RCC 7860 (cell line): Measurements from ENCODE around the gene FAT1.
"Not testable (repeated sequence)": the region's sequence is repeated elsewhere in the genome, so short reads cannot be mapped to it uniquely, and the experiment has no call there.

ENCODE experiments used
- DNase-seq: peaks from one replicate; pipeline ENCODE4 v3.0.0-alpha.2; 2015; ENCODE audit warnings: low spot score
- FAIRE-seq: peaks from 2 replicates; lab custom pipeline; 2012; peaks lifted over from hg19 to GRCh38; lab: Jason Lieb, UNC

FAT1 gene, protein sequence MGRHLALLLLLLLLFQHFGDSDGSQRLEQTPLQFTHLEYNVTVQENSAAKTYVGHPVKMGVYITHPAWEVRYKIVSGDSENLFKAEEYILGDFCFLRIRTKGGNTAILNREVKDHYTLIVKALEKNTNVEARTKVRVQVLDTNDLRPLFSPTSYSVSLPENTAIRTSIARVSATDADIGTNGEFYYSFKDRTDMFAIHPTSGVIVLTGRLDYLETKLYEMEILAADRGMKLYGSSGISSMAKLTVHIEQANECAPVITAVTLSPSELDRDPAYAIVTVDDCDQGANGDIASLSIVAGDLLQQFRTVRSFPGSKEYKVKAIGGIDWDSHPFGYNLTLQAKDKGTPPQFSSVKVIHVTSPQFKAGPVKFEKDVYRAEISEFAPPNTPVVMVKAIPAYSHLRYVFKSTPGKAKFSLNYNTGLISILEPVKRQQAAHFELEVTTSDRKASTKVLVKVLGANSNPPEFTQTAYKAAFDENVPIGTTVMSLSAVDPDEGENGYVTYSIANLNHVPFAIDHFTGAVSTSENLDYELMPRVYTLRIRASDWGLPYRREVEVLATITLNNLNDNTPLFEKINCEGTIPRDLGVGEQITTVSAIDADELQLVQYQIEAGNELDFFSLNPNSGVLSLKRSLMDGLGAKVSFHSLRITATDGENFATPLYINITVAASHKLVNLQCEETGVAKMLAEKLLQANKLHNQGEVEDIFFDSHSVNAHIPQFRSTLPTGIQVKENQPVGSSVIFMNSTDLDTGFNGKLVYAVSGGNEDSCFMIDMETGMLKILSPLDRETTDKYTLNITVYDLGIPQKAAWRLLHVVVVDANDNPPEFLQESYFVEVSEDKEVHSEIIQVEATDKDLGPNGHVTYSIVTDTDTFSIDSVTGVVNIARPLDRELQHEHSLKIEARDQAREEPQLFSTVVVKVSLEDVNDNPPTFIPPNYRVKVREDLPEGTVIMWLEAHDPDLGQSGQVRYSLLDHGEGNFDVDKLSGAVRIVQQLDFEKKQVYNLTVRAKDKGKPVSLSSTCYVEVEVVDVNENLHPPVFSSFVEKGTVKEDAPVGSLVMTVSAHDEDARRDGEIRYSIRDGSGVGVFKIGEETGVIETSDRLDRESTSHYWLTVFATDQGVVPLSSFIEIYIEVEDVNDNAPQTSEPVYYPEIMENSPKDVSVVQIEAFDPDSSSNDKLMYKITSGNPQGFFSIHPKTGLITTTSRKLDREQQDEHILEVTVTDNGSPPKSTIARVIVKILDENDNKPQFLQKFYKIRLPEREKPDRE (N-terminal part only)

DNA sequence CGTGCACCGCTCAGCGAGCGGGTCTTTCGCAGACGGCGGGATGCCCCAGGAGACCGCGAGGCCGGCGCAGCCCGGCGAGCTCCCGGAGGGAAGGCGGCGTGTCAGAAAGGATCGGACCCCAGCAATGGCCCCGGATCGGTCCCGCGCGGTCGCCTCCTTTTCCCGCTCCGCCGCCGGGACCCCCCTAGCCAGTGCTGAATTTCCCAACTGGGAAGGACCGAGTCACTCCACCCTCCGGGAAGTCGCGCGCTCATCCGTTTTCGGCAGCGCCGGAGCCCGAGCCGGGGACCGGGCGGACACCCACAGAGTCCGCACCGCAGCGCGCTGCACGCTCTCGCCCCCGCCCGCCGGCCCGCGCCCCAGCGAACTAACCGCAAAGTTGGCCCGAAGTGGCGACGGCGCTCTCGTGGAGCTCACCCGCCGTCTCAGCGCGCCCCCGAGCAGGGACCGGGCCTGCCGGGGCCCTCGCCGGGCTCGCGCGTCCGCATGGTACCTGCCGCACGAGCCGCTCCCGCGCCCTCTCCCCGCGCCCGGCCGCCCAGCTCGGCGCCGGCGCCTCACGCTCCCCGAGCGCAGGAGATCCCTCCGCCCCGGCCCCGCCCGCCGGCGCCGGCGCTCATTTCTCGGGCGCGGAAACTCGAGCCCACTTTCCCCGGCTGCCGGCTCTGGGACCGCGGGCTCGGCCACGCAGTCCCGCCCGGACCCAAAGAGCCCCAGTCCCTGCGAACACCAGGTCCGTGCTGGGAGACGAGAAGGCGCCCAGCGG lies at the start of gene FAT1:
FAT1 (minus strand) TSS at position 565 of the 766 bp plus-strand sequence. CDS start 14,029 bp downstream, outside the sequence.
- DNase-seq = no peak
- FAIRE-seq = no peak

GRCh38 chr4:186772936-186773487 lies 49.4 kb upstream of the FAT1 start:
- no peak for FAIRE-seq
- no peak for DNase-seq

DNA sequence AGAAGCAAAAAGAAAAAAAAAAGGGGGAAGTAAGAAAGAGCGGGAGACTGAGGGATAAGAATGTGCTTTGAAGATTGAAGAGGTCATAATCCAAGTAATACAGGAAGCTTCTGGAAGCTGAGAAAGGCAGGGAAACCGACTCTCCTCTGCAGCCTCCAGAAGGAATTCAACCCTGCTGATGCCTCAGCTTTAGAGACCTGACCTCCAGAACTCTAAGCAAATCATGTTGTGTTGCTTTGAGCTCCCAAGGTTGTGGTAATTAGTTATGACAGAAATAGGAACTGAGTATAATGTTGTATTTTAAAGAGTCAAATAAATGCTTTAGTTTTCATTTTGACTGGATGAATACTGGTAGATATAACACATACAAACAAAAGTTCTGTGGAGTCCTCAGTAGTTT lies 48.0 kb upstream of the FAT1 start:
- FAIRE-seq (no peak), DNase-seq (no peak)

DNA sequence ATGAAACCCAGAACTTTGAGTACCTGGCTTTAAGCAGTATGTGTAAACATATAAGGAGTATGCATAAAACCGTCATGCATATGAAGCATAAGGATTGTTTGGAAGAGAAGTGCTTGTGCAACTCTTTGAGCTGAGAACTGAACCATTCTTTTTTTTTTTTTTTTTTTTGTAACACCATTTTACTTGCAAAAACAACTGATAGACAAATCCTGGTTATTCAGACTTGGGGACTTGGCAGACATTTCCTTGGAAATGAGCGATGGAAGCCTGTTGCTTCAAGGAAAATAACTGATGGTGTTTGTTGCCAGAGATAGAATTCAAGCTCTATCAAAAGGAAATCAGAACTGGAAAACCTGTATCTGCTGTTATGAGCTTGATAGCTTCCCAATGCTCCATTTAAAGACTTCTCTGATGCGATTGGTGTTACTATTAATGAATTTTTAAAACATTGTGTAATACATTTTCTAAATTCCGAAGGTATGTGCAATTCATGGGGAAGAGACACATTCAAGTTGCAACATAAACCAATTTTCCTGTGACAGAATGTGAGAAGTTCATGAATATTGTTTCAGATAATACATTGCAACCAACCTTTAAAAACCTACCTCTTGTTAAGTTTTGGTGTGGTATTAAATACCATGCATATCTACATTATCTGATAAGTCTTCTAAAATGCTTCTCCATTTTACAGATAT lies 47.0 kb upstream of the FAT1 start:
- peak; percentile 49 for FAIRE-seq
- peak; percentile 34 for DNase-seq

GRCh38 chr4:186767794-186768193 lies 44.1 kb upstream of the FAT1 start:
- no peak for FAIRE-seq
- DNase-seq = no peak

GRCh38 chr4:186765673-186766546 lies 42.3 kb upstream of the FAT1 start:
- FAIRE-seq (no peak), DNase-seq (peak; percentile 30)

DNA sequence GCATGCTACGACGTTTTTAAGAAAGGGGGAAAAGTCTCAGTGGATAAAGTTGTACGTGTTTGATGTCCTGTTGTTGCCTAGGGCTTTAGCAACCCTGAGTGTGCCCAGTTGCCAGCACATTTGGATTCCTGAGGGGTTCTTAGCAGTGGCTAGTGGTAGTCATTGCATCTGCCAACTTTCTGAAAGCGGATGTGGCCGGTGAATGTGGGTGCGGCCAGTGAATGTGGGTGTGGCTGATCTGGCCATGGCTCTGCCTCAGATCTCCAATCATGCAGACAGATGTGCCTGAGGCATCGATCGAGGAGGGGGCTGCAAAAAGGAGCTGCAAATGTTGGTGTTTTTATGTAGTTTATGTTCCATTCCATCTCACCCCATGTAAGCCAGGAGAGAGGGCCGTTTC lies 41.5 kb upstream of the FAT1 start:
- DNase-seq (peak; percentile 50), FAIRE-seq (no peak)

DNA sequence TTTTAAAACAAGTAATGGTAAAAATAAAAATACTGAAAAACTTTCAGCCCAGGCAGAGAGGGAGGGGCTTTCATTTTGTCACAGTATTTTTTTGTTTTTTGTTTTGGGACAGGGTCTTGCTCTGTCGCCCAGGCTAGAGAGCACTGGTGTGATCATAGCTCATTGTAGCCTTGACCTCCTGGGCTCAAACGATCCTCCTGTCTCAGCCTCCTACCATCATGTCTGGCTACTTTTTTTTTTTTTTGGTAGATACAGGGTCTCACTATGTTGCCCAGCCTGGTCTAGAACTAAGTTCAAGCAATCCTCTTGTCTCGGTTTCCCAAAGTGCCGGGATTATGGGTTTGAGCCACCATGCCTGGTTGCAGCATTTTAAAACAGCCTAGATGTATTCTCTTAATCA lies 40.8 kb upstream of the FAT1 start:
- FAIRE-seq (no peak), DNase-seq (no peak)

GRCh38 chr4:186762865-186763264 lies 39.2 kb upstream of the FAT1 start:
- DNase-seq (no peak), FAIRE-seq (no peak)

DNA sequence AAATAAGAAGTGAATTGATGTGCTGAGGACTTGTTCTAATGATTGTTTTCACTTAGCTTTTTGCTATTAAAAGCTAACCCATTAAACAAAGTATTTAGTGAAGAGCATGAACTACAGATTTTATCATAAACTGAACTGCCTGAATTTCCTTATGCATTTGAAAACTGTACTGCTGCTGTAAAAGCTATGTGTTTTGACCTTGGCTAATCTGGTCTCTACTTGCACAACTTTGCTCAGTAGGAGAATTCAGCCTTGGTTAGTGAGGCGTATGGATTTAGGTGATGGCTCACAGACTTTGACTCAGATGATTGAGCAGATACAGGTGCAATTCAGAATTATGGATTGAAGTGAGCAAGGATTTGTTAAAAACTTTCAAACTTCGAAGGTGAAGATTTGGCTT lies 38.7 kb upstream of the FAT1 start:
- FAIRE-seq = peak; percentile 52
- no peak for DNase-seq

- not testable (repeated sequence) for FAIRE-seq, DNase-seq
Measured at GRCh38 chr4:186761956-186762355, 38.3 kb upstream of the FAT1 start.

GRCh38 chr4:186761393-186761792 lies 37.7 kb upstream of the FAT1 start:
- peak; percentile 13 for DNase-seq
- no peak for FAIRE-seq

DNA sequence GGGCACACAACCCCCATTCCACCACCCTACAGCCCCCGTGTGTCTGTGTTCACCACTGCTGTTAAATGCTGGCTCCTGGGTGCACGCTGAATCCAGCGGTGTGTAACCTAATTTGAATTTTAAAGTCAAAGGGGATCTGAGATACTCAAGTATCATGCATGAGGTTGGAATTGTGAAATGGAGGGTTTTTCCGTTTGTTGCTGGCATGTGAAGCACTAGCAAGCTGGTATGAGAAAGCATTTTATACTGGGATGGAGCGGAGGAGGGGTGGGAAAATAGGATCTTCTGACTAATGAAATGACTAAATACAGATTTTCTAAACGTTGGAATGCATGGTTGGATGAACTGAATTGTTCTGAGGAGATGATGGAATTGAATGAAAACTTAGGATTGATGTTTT lies 36.9 kb upstream of the FAT1 start:
- DNase-seq (peak; percentile 76), FAIRE-seq (peak; percentile 80)

- DNase-seq (no peak), FAIRE-seq (no peak)
Measured at GRCh38 chr4:186759990-186760389, 36.3 kb upstream of the FAT1 start.

GRCh38 chr4:186758929-186759682 lies 35.5 kb upstream of the FAT1 start:
- no peak for DNase-seq
- no peak for FAIRE-seq

DNA sequence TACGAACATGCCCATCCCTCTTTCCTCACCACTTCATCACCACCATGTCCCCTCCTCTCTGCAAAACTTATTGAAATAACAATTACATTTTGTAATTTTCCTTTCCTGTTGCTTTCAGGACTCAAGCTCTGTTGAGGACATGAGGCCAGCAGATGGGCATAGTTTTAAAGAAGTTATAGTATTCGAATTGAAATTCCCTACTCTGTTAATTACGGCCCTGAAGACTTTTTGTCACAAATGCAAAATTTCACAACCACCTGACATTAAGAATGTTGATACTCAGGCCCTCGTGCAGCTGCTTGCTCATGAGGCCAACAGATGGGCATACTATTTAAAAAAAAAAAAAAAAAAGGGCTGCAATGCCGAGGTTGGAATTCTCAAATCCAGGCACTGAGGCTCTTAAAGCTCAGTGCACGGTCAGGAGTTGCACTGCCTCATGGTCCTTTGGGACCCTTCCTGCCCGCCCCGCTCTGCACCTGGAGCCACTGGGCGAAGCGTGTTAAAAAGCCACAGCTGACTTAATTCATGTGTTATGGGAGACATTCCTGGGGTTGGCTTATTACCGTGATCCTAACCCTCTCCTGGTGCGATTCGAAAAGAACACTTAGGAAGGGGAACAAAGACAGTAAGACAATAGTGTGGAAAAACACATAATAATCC lies 34.2 kb upstream of the FAT1 start:
- DNase-seq = no peak
- FAIRE-seq = no peak

- not testable (repeated sequence) for FAIRE-seq
Measured at GRCh38 chr4:186756550-186756949, 32.9 kb upstream of the FAT1 start.

More at GRCh38 chr4:186756550-186756949, 32.9 kb upstream of the FAT1 start:
- not testable (repeated sequence) for DNase-seq
